AG10803 (cell line): ENCODE measurements around the gene MYO1D.

Source experiments
- DNase-seq: peaks from one replicate; pipeline ENCODE4 v3.0.0; 2010; ENCODE audit warnings: low read depth
- H3K4me3 ChIP-seq: 2 replicates; pipeline ENCODE4 v1.5.1; 2011; ENCODE audit warnings: mild to moderate bottlenecking, low read length, control low read depth
- CTCF ChIP-seq: conservative IDR thresholded peaks from 2 replicates; pipeline ENCODE4 v1.5.1; 2011; ENCODE audit warnings: mild to moderate bottlenecking, low read length, control low read depth, inconsistent platforms

MYO1D gene

GRCh38 chr17:32806646-32807045 lies 70.3 kb downstream of the MYO1D start:
- no peak for DNase-seq
- no peak overlapping the region for H3K4me3 ChIP-seq
- TF ChIP-seq CTCF = no peak

GRCh38 chr17:32805029-32805976 lies 71.6 kb downstream of the MYO1D start:
- no peak for TF ChIP-seq CTCF
- DNase-seq = no peak
- H3K4me3 ChIP-seq = no peak overlapping the region

GRCh38 chr17:32803544-32803943 lies 73.4 kb downstream of the MYO1D start:
- DNase-seq = peak; percentile 87

GRCh38 chr17:32802306-32802705 lies 74.6 kb downstream of the MYO1D start:
- H3K4me3 ChIP-seq = no peak overlapping the region
- TF ChIP-seq CTCF = no peak
- DNase-seq = no peak

More at GRCh38 chr17:32803544-32803943, 73.4 kb downstream of the MYO1D start:
- no peak for TF ChIP-seq CTCF
- H3K4me3 ChIP-seq = no peak overlapping the region

GRCh38 chr17:32801641-32802040 lies 75.3 kb downstream of the MYO1D start:
- TF ChIP-seq CTCF = no peak
- no peak for DNase-seq
- H3K4me3 ChIP-seq = no peak overlapping the region

- DNase-seq = no peak
- no peak overlapping the region for H3K4me3 ChIP-seq
- no peak for TF ChIP-seq CTCF
These were observed 75.7 kb downstream of the MYO1D start for GRCh38 chr17:32801193-32801592.

- no peak for TF ChIP-seq CTCF
- no peak overlapping the region for H3K4me3 ChIP-seq
- no peak for DNase-seq
These were observed 78.0 kb downstream of the MYO1D start for GRCh38 chr17:32798938-32799337.
